Stimulated activated CD4-positive, alpha-beta T cell treated with anti-CD3 and anti-CD28 coated beads, Interleukin-2, amount 100 ng/mL, for 24 hours (primary cell): ENCODE results near the gene SAMD10.

Experiments used
- DNase-seq, 2 donors: peaks; one replicate each; pipeline ENCODE4 v3.0.0-alpha.2; 2020

SAMD10 gene

GRCh38 chr20:63955281-63955826, 24.1 kb downstream of the SAMD10 start:
- peak in 1 of 2 donors; percentile 51 for DNase-seq

- DNase-seq: no peak
Measured at GRCh38 chr20:63953764-63954429, 25.5 kb downstream of the SAMD10 start.

DNA sequence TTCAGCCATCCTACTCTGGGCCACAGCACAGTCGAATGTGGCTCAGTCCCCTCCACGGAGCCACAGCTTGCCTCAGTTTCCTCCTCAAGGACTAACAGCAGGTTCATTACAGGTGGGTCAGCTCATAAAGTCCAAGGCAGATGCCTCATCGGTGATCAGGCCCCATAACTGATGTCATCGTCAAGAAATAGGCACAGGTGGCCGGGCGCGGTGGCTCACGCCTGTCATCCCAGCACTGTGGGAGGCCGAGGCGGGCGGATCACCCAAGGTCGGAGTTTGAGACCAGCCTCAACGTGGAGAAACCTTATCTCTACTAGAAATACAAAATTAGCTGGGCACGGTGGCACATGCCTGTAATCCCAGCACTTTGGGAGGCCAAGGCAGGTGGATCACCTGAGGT, 26.7 kb downstream of the SAMD10 start:
- no peak for DNase-seq

DNA sequence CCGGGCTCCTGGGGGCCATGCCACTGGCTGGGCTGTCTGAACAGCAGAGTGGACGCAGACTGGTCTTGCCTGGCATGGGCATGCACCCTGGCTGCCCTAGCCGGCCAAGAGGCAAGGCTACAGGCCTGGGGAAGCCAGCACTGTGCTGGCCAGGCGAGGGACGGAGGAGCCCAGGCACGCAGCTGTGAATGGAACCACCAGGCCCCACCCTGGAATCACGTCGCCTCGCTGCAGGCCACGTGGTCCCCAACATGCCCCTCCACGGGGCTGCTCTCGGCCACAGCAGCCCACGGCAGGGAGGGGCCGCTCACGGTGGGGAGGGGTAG, 27.3 kb downstream of the SAMD10 start:
- DNase-seq: no peak

DNA sequence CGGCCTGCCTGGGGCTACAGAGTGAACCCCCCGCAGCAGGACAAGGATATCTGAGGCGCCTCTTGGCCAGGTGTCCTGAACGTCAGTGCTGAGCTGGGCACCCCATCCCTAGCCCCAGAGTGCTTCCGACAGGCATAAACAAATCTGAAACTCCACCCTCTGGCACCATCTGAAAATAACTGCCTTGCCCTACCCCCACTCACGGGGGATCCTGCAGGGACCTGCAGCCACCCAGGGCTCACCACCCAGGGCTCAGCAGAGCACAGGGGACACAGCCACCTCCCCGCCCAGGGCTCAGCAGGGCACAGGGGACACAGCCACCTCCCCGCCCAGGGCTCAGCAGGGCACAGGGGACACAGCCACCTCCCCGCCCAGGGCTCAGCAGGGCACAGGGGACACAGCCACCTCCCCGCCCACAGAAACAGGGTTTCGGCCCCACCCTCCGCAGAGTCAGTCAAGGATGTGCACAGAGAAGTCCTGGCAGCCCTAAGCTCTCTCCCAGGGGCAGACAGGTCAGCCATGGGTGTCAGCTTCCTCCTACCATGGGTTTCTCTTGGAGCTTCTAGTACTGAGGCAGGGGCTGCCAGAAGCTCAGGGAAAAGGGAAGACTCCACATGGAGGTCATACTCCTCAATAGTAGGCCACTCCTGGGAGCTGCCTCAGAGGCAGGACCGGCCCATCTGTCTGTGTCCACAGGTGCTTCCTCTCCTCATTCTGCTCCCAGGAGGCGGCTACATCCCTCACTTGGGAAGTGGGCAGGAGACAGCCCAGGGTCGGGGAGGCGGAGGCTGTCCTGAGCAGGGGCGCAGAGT, 27.8 kb downstream of the SAMD10 start:
- no peak for DNase-seq

GRCh38 chr20:63950701-63951397, 28.6 kb downstream of the SAMD10 start:
- DNase-seq: no peak

- DNase-seq: peak in 1 of 2 donors; percentile 40
Measured at GRCh38 chr20:63947638-63948456, 31.6 kb downstream of the SAMD10 start.

DNA sequence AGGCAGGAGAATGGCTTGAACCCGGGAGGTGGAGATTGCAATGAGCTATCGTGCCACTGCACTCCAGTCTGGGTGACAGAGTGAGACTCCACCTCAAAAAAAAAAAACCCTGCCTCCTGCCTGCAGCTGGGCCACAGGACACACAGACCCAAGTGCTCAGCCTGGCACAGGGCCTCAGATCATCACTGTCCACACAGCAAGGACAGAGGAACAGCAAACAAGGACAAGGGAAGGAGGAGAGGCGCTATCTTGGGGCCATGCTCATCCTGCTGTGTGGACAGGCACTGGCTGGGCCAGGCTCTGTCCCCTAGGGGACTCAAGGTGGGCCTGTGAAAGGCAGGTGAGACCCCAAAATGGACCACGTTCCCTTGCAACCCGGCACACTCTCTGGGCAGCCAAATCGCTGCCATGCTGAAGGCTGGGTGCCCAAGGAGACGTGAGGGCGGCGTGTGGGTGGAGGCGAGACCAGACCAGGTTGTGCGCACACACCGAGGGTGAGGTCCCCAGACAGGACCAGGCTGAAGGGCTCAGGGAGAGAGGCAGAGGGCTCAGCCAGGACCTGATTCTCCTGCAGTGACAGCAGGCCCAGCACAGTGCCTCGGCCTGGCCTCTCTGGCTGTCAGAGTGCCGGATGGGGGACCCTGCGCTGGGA, 32.3 kb downstream of the SAMD10 start:
- DNase-seq: no peak

DNA sequence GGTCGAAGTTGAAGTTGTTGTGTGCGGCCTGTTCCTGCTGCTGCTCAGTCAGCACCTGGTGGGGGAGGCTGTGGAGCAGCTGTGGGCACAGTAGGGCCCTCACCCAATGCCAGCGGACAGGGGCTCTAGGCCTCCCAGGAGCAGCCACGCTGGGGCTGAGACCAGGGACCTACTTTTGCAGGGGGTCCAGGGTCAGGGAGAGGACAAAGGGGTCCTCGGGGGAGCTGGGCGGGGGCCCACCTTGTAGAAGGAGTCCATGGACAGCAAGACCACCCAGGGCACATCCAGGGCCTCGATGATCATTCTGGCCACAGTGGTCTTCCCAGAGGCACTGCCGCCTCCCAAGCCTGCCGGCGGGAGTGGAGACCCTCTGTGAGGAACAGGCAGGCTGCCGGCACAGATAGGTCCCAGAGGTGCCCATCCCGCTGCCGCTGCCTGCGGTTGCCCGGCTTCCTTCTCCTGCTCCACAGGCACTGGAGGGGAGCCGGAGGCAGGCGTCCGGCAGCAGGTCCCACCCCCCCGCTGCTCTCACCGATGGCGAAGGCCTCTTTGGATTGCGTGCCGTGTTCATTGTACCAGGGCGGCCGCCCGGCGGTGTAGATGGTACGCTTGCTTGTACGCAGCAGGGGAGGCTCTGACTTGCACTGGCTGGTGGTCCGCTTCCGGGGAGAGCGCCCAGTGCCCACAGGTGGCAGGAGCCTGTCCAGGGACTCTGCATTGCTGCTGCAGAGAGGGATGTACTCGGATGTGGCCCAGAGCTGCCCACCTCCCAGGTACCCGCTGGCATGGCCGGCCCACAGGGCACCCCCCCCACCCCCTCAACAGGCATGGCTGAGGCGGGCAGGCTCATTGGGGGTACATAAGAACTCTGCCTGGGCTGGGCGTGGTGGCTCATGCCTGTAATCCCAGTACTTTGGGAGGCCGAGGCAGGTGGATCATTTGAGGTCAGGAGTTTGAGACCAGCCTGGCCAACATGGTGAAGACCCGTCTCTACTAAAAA, 33.2 kb downstream of the SAMD10 start:
- no peak for DNase-seq

- no peak for DNase-seq
Measured at GRCh38 chr20:63945031-63945658, 34.3 kb downstream of the SAMD10 start.

- DNase-seq: no peak
Measured at GRCh38 chr20:63944078-63944941, 35.1 kb downstream of the SAMD10 start.

DNA sequence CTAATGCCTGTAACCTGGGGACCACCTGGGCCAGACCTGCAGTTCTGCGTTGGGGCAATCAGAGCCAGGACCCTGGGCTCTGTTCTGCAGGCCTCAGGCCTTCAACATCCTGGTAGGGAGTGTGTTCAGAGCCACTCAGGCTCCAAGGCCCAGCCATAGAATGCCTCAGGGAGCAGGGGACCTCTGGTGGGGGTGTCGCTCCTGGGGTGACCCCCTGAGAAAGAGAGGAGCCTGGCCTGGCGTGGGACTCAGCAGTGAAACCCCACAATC, 35.7 kb downstream of the SAMD10 start:
- no peak for DNase-seq

GRCh38 chr20:63942969-63943807, 36.3 kb downstream of the SAMD10 start:
- no peak for DNase-seq

GRCh38 chr20:63942250-63942951, 37.0 kb downstream of the SAMD10 start:
- DNase-seq: peak in 1 of 2 donors; percentile 60

GRCh38 chr20:63941282-63942081, 38.0 kb downstream of the SAMD10 start:
- peak; percentile 63 to 67 for DNase-seq

DNA sequence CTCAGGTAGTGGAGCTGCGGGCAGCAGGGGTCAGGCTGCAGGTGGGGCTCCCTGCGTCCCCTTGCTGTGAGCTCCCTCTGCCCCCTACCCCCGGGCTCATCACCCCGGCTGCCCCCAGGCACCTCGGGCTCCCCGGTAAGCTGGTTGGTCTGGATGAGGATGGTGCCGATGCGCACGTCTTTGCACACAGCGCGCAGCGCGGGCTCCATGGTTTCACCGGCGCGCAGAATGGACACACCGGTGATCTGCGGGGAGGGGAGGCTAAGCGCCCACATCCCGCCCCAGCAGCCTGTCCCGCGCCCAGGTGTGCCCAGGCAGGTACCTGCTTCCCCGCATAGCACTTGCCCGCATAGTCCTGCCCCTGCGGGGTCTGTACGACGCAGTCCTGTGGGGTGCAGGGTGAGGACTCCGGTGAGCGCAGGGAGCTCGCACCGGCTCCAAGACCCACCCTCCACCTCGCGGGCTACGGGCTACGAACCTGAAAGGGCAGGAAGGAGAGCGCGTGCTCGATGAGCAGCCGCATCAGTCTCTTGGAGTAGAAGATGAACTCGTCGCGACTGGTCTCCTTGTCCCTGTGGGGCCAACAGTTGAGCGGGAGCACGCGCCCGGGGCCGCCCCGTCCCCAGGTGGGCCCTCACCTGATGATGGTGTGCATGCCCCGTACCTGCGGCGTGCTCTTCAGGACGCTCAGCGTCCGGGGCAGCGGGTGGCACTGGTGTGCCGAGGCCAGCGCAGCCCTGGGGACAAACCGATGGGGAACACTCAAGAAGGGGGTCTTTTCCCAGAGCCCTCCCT, 38.8 kb downstream of the SAMD10 start:
- no peak for DNase-seq
